A549 treated with ZK216348 at 1 μM for 4 hours (cell line): Measurements from ENCODE around the gene AWAT2. TPM values are rescaled to one million over a fixed set of nuclear protein-coding genes. Genes with fewer than 3 reads are reported as not detected.

Experiments used
- total RNA-seq: library from RNA; stranded (reverse); fragments of 200-300 nt; extraction: Qiagen RNA extraction; gene quantifications from 5 replicates; pipeline ENCODE4 v1.2.3, GENCODE V29; 2022; ENCODE audit warnings: low read depth

Gene AWAT2, protein sequence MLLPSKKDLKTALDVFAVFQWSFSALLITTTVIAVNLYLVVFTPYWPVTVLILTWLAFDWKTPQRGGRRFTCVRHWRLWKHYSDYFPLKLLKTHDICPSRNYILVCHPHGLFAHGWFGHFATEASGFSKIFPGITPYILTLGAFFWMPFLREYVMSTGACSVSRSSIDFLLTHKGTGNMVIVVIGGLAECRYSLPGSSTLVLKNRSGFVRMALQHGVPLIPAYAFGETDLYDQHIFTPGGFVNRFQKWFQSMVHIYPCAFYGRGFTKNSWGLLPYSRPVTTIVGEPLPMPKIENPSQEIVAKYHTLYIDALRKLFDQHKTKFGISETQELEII
- not detected in 5 replicates for total RNA-seq

DNA sequence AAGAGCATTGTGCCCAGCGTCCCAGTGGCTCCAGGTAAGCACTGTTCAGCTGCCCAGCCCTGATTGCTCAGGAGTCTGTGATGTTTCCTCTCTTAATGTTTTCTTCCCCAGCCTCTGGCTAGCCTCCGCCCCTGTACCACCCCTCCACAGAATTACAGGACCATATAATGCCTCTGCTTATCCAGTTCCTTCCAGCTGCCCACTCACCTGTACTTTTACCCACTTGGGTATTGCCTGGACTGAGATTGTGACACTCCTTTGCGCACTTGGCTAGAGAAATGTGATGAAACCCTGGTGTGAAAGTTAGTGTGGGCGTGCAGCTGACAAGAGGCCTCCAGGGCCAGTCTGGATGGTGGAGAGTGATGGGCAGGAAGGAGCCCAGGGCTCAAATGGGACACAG is at the start of gene AWAT2:
TSS of gene AWAT2 (minus strand) at position 14 of the 400 bp plus-strand sequence. CDS start at position 8, 6 bp downstream.

DNA sequence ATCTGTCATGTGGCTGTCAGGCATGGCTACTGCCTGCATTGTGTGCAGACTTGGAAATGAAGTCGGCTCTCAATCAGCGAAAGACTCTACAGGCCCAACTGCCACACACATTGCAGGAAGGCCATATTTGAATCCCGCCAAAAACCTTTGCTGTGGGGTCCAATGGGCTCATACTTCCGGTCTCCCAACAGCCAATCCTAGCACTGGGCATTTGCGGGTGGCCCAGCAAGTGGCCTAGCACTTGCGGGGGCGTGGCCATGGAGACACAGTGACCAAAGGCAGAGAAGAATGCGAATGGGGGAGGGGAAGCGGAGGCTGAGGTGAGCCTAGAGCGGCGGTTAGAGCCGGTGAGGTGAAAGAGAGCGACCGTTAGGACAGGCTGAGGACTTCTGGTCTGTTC is 12.3 kb upstream of the AWAT2 start, which contains the start of gene OTUD6A:
TSS of gene OTUD6A (plus strand) at position 382 of the 400 bp plus-strand sequence. CDS start 68 bp downstream, outside the sequence.

Other genes with a start within 250 kb of the AWAT2 start
- not detected in 5 replicates for gene OTUD6A, start 12.5 kb upstream of the AWAT2 start, total RNA-seq
- gene IGBP1, start 83.5 kb upstream of the AWAT2 start, total RNA-seq = 61.9 to 69.2 TPM (median 64.2 TPM) in 5 replicates
- not detected in 5 replicates for gene DGAT2L6, start 127.5 kb upstream of the AWAT2 start, total RNA-seq
- gene AWAT1, start 184.7 kb upstream of the AWAT2 start, total RNA-seq = not detected in 5 replicates
- gene P2RY4, start 210.3 kb upstream of the AWAT2 start, total RNA-seq = not detected in 5 replicates
- gene ARR3, start 218.4 kb upstream of the AWAT2 start, total RNA-seq = not detected in 5 replicates
- gene RAB41, start 232.2 kb upstream of the AWAT2 start, total RNA-seq = not detected in 5 replicates
- 82.1 to 95.5 TPM (median 93.4 TPM) in 5 replicates for gene PDZD11, start 240.0 kb upstream of the AWAT2 start, total RNA-seq
- gene KIF4A, start 240.2 kb upstream of the AWAT2 start, total RNA-seq = 24.7 to 29.6 TPM (median 27.7 TPM) in 5 replicates